Trophoblast cell (in vitro differentiated cells and primary cell): ENCODE results near the gene TESK1.
"Not testable (repeated sequence)": the region's sequence is repeated elsewhere in the genome, so short reads cannot be mapped to it uniquely, and the experiment has no call there.

ENCODE experiments used
- DNase-seq, 2 donors: peaks; one replicate each; pipeline ENCODE4 v3.0.0-alpha.2; 2016
- H2AFZ ChIP-seq: 2 replicates; pipeline ENCODE4 v1.6.1; 2013; ENCODE audit warnings: low read length, moderate library complexity, mild to moderate bottlenecking; ENCODE audit not compliant: insufficient read depth, poor library complexity
- H2AK5ac ChIP-seq: 2 replicates; pipeline ENCODE4 v1.6.1; 2013; ENCODE audit warnings: mild to moderate bottlenecking, low read length
- H2BK120ac ChIP-seq: 2 replicates; pipeline ENCODE4 v1.6.1; 2013; ENCODE audit warnings: low read length, mild to moderate bottlenecking, moderate library complexity; ENCODE audit not compliant: insufficient read depth, poor library complexity
- H2BK12ac ChIP-seq: 2 replicates; pipeline ENCODE4 v1.6.1; 2013; ENCODE audit warnings: mild to moderate bottlenecking, low read length, moderate library complexity
- H2BK5ac ChIP-seq: 2 replicates; pipeline ENCODE4 v1.6.1; 2013; ENCODE audit warnings: low read length, low read depth, moderate library complexity, mild to moderate bottlenecking; ENCODE audit not compliant: poor library complexity
- H3K14ac ChIP-seq: 2 replicates; pipeline ENCODE4 v1.6.1; 2013; ENCODE audit warnings: mild to moderate bottlenecking, low read length
- H3K18ac ChIP-seq: 2 replicates; pipeline ENCODE4 v1.6.1; 2013; ENCODE audit warnings: mild to moderate bottlenecking, low read length
- H3K23ac ChIP-seq: 2 replicates; pipeline ENCODE4 v1.6.1; 2013; ENCODE audit warnings: low read length
- H3K27ac ChIP-seq: 2 replicates; pipeline ENCODE4 v1.5.1; 2013; ENCODE audit warnings: low read depth, mild to moderate bottlenecking, inconsistent platforms, low read length, moderate library complexity
- H3K27me3 ChIP-seq: 2 replicates; pipeline ENCODE4 v1.6.1; 2013; ENCODE audit warnings: inconsistent platforms, mild to moderate bottlenecking, low read length, moderate library complexity; ENCODE audit not compliant: insufficient read depth
- H3K36me3 ChIP-seq, 2 experiments: 1 replicate in 1 of 2; 2 replicates in 1 of 2; pipeline ENCODE4 v1.6.1; 2013; ENCODE audit warnings: low read length in 2 of 2, mild to moderate bottlenecking in 2 of 2, moderate library complexity in 1 of 2; ENCODE audit not compliant: insufficient read depth in 2 of 2, control insufficient read depth in 1 of 2
- H3K4ac ChIP-seq: 2 replicates; pipeline ENCODE4 v1.6.1; 2013; ENCODE audit warnings: low read depth, mild to moderate bottlenecking, low read length, moderate library complexity
- H3K4me1 ChIP-seq, 2 experiments: 1 replicate in 1 of 2; 2 replicates in 1 of 2; pipeline ENCODE4 v1.6.1; 2013; ENCODE audit warnings: low read length in 2 of 2, mild to moderate bottlenecking in 2 of 2, moderate library complexity in 1 of 2; ENCODE audit not compliant: insufficient read depth in 2 of 2, control insufficient read depth in 1 of 2
- H3K4me2 ChIP-seq: 2 replicates; pipeline ENCODE4 v1.6.1; 2013; ENCODE audit warnings: inconsistent platforms, mild to moderate bottlenecking, low read length, moderate library complexity
- H3K4me3 ChIP-seq: 2 replicates; pipeline ENCODE4 v1.5.1; 2013; ENCODE audit warnings: mild to moderate bottlenecking, low read depth, low read length, inconsistent platforms
- H3K79me1 ChIP-seq: one replicate; pipeline ENCODE4 v1.6.1; 2013; ENCODE audit warnings: low read length
- H3K79me2 ChIP-seq: 2 replicates; pipeline ENCODE4 v1.6.1; 2013; ENCODE audit warnings: low read length, mild to moderate bottlenecking; ENCODE audit not compliant: control insufficient read depth, insufficient read depth, poor library complexity
- H3K9ac ChIP-seq: 2 replicates; pipeline ENCODE4 v1.6.1; 2013; ENCODE audit warnings: mild to moderate bottlenecking, low read length
- H3K9me3 ChIP-seq: 2 replicates; pipeline ENCODE4 v1.6.1; 2013; ENCODE audit warnings: low read depth, mild to moderate bottlenecking, control low read depth, inconsistent platforms, low read length; ENCODE audit not compliant: insufficient read depth
- H4K12ac ChIP-seq: 2 replicates; pipeline ENCODE4 v1.6.1; 2013; ENCODE audit warnings: low read depth, mild to moderate bottlenecking, low read length, moderate library complexity
- H4K8ac ChIP-seq: 2 replicates; pipeline ENCODE4 v1.6.1; 2013; ENCODE audit warnings: low read depth, mild to moderate bottlenecking, low read length, moderate library complexity
- H4K91ac ChIP-seq: one replicate; pipeline ENCODE4 v1.6.1; 2013; ENCODE audit warnings: low read depth, mild to moderate bottlenecking, low read length, moderate library complexity
- WGBS: extraction: QIAGEN DNeasy Blood & Tissue Kit; methylation state at CpG from one replicate; pipeline ENCODE4 v1.1.7; 2013; ENCODE audit warnings: missing lambda C conversion rate; ENCODE audit not compliant: insufficient read length, insufficient coverage; ENCODE audit errors: extremely low coverage; 5-methylcytosine and 5-hydroxymethylcytosine counted together

The TESK1 gene

GRCh38 chr9:35636135-35636876 is 31.2 kb downstream of the TESK1 start:
- H3K79me2 ChIP-seq: no peaks in the 10 kb centered on the region
- no peak overlapping the region for H2AFZ ChIP-seq
- H3K36me3 ChIP-seq: no peaks in the 10 kb centered on the region
- DNase-seq: no peak
- no peak overlapping the region for H3K23ac ChIP-seq
- no peak overlapping the region for H2BK5ac ChIP-seq
- no peak overlapping the region for H4K91ac ChIP-seq
- no peak overlapping the region for H3K27ac ChIP-seq
- H3K9ac ChIP-seq: no peak overlapping the region
- no peak overlapping the region for H4K8ac ChIP-seq
- H3K9me3 ChIP-seq: no peaks in the 10 kb centered on the region
- H3K4me1 ChIP-seq: no peaks in the 10 kb centered on the region
- H3K79me1 ChIP-seq: no peaks in the 10 kb centered on the region
- no peak overlapping the region for H3K18ac ChIP-seq
- no peak overlapping the region for H4K12ac ChIP-seq
- H3K14ac ChIP-seq: no peak overlapping the region
- WGBS: no CpG with 5 or more reads among the region's 9 CpGs
- no peak overlapping the region for H2BK12ac ChIP-seq
- H3K4ac ChIP-seq: no peak overlapping the region
- no peak overlapping the region for H3K4me3 ChIP-seq
- no peak overlapping the region for H2AK5ac ChIP-seq
- no peak overlapping the region for H2BK120ac ChIP-seq
- H3K4me2 ChIP-seq: no peak overlapping the region
- no peaks in the 10 kb centered on the region for H3K27me3 ChIP-seq

GRCh38 chr9:35636877-35637246 is 31.8 kb downstream of the TESK1 start:
- not testable (repeated sequence) for H3K18ac ChIP-seq, H3K27me3 ChIP-seq, H3K36me3 ChIP-seq, H3K9me3 ChIP-seq, H3K14ac ChIP-seq, DNase-seq, H4K12ac ChIP-seq, H4K8ac ChIP-seq, H2BK5ac ChIP-seq, H3K79me2 ChIP-seq, H3K27ac ChIP-seq, H2AFZ ChIP-seq, H3K9ac ChIP-seq, H3K79me1 ChIP-seq, H3K4me2 ChIP-seq, H3K4me1 ChIP-seq, H2BK12ac ChIP-seq, H3K23ac ChIP-seq, H2AK5ac ChIP-seq, H3K4ac ChIP-seq, H2BK120ac ChIP-seq, H4K91ac ChIP-seq, H3K4me3 ChIP-seq
- 100% methylated on average over 1 of the region's 6 CpGs for WGBS

- H4K8ac ChIP-seq, H2BK120ac ChIP-seq, H3K4me1 ChIP-seq, H2AFZ ChIP-seq, H3K14ac ChIP-seq, H3K79me2 ChIP-seq, H3K27ac ChIP-seq, H3K4me2 ChIP-seq, H3K23ac ChIP-seq, H3K4ac ChIP-seq, H4K12ac ChIP-seq, H3K9ac ChIP-seq, H3K4me3 ChIP-seq, H2AK5ac ChIP-seq, H3K18ac ChIP-seq, H3K27me3 ChIP-seq, H2BK5ac ChIP-seq, H2BK12ac ChIP-seq, DNase-seq, H3K9me3 ChIP-seq, H4K91ac ChIP-seq, H3K79me1 ChIP-seq, H3K36me3 ChIP-seq: not testable (repeated sequence)
- WGBS: no CpG with 5 or more reads among the region's 9 CpGs
Measured at GRCh38 chr9:35637427-35637955, 32.4 kb downstream of the TESK1 start.

GRCh38 chr9:35638751-35639150 is 33.7 kb downstream of the TESK1 start:
- H3K9ac ChIP-seq, H3K9me3 ChIP-seq: not testable (repeated sequence)
- no CpG with 5 or more reads among the region's 8 CpGs for WGBS

More at GRCh38 chr9:35638751-35639150, 33.7 kb downstream of the TESK1 start:
- not testable (repeated sequence) for H3K4me3 ChIP-seq, H3K36me3 ChIP-seq, H3K23ac ChIP-seq, H3K79me2 ChIP-seq, H4K12ac ChIP-seq, H2BK5ac ChIP-seq, H3K4me2 ChIP-seq, H3K27me3 ChIP-seq, H4K8ac ChIP-seq, H3K79me1 ChIP-seq, H2AFZ ChIP-seq, H4K91ac ChIP-seq, H3K18ac ChIP-seq, H3K4ac ChIP-seq, H3K14ac ChIP-seq, H2AK5ac ChIP-seq, H2BK12ac ChIP-seq, H2BK120ac ChIP-seq, H3K4me1 ChIP-seq, DNase-seq, H3K27ac ChIP-seq
